Measurements from ENCODE around the gene SEC16A.
A peak's percentile ranks its signal among the peaks of the same experiment; 100 is the strongest.

Gene SEC16A

GRCh38 chr9:136482793-136483588, at the start of gene SEC16A:
Gene SEC16A, minus strand, starts transcription at chr9:136483040. Its CDS starts 5,425 bp downstream, at chr9:136477615.
- DNase-seq (ENCODE audit: low spot score), result peak; percentile 100

GRCh38 chr9:136531904-136532798, 49.3 kb upstream of the SEC16A start:
- no peak for DNase-seq (ENCODE audit: low spot score)

- DNase-seq (ENCODE audit: low spot score), result no peak
Observed at GRCh38 chr9:136531186-136531903, 48.5 kb upstream of the SEC16A start.

GRCh38 chr9:136530461-136531089, 47.7 kb upstream of the SEC16A start:
- DNase-seq (ENCODE audit: low spot score), result no peak

GRCh38 chr9:136529516-136530460, 46.9 kb upstream of the SEC16A start:
- DNase-seq (ENCODE audit: low spot score), result no peak

GRCh38 chr9:136528716-136529341, 46.0 kb upstream of the SEC16A start:
- no peak for DNase-seq (ENCODE audit: low spot score)

GRCh38 chr9:136527721-136528710, 45.2 kb upstream of the SEC16A start:
- DNase-seq (ENCODE audit: low spot score), result no peak

GRCh38 chr9:136527131-136527530, 44.3 kb upstream of the SEC16A start:
- DNase-seq (ENCODE audit: low spot score), result no peak

- no peak for DNase-seq (ENCODE audit: low spot score)
Observed at GRCh38 chr9:136526625-136527066, 43.8 kb upstream of the SEC16A start.

- DNase-seq (ENCODE audit: low spot score), result no peak
Observed at GRCh38 chr9:136525841-136526499, 43.1 kb upstream of the SEC16A start.

GRCh38 chr9:136525207-136525606, 42.4 kb upstream of the SEC16A start:
- no peak for DNase-seq (ENCODE audit: low spot score)

- no peak for DNase-seq (ENCODE audit: low spot score)
Observed at GRCh38 chr9:136522314-136523237, 39.7 kb upstream of the SEC16A start.

GRCh38 chr9:136521537-136521936, 38.7 kb upstream of the SEC16A start:
- DNase-seq (ENCODE audit: low spot score), result no peak

- no peak for DNase-seq (ENCODE audit: low spot score)
Observed at GRCh38 chr9:136520053-136520540, 37.3 kb upstream of the SEC16A start.

- no peak for DNase-seq (ENCODE audit: low spot score)
Observed at GRCh38 chr9:136519263-136520052, 36.6 kb upstream of the SEC16A start.

GRCh38 chr9:136518623-136519022, 35.8 kb upstream of the SEC16A start:
- DNase-seq (ENCODE audit: low spot score), result no peak

Data from left forelimb (tissue), 1 donor.